Measurements from ENCODE around the gene TMEM258. TPM values are rescaled to one million over a fixed set of nuclear protein-coding genes. Genes with fewer than 3 reads are reported as not detected.

Gene TMEM258
- total and polyA plus RNA-seq, 2 of the 4 experiments (the other 2 are of a cell fraction): 107 to 280 TPM

GRCh38 chr11:61744181-61744580 is 48.2 kb downstream of the TMEM258 start:
- Histone ChIP-seq H4K20me1 (ENCODE audit: insufficient read depth, low read length) (no peaks in the 10 kb centered on the region), H3K4me3 (ENCODE audit: insufficient read depth, low read depth, low read length) (no peak overlapping the region), H3K9me1 (ENCODE audit: insufficient read depth, low read length) (no peaks in the 10 kb centered on the region), H2BK15ac (ENCODE audit: low read depth, low read length) (no peak overlapping the region), H3K36me3 (ENCODE audit: control insufficient read depth, insufficient read depth, low read length) (peaks cover 3% of the 10 kb centered on the region; the same call in 1 of the 2 replicates), H3K9me3 (ENCODE audit: control insufficient read depth, insufficient read depth, low read length) (no peaks in the 10 kb centered on the region), H2BK20ac (ENCODE audit: low read depth, low read length) (no peak overlapping the region), H2BK5ac (ENCODE audit: low read depth, low read length, poor library complexity, severe bottlenecking) (no peak overlapping the region), H3K23ac (ENCODE audit: low read depth, low read length) (no peak overlapping the region), H3K79me1 (ENCODE audit: low read depth in 1 of 2, low read length in 2 of 2) (no peaks in the 10 kb centered on the region), H4K91ac (ENCODE audit: insufficient read depth, low read depth, low read length) (no peak overlapping the region), H4K5ac (ENCODE audit: low read depth, low read length) (no peak overlapping the region), H2BK120ac (ENCODE audit: low read depth, low read length) (no peak overlapping the region), H3K27ac (ENCODE audit: insufficient read depth, low read length) (no peak overlapping the region), H4K8ac (ENCODE audit: low read depth in 2 of 2, low read length in 2 of 2) (no peak overlapping the region), H2AK5ac (ENCODE audit: low read depth, low read length) (no peak overlapping the region), H3K4ac (ENCODE audit: low read depth, low read length) (no peak overlapping the region), H2AK9ac (replicated peaks; ENCODE audit: low read depth, low read length, poor library complexity) (peak overlapping the region; percentile 42), H3K4me2 (ENCODE audit: low read depth, low read length) (no peak overlapping the region), H3K14ac (replicated peaks; ENCODE audit: low read depth, low read length) (no peak overlapping the region), H3K56ac (ENCODE audit: extremely low read depth, insufficient read depth, low read length) (no peak overlapping the region), H2AFZ (replicated peaks; ENCODE audit: low read length, poor library complexity) (no peak overlapping the region), H3K27me3 (ENCODE audit: control insufficient read depth, insufficient read depth, low read length) (no peaks in the 10 kb centered on the region; the same call in 1 of the 2 replicates), H3K4me1 (ENCODE audit: control insufficient read depth, insufficient read depth, low read length) (no peaks in the 10 kb centered on the region), H3K9ac (ENCODE audit: low read depth, low read length) (no peak overlapping the region), H3K18ac (ENCODE audit: low read depth, low read length) (no peak overlapping the region)
- ChIA-PET POLR2A (ENCODE audit: unreplicated experiment) (no interaction called here), CTCF (interaction anchor here (0.9 kb wide), 1 partner anchor 11 kb away, joined by 3 read pairs; no protein-coding TSS in a partner anchor)
- DNase-seq: peak; percentile 34
- no peak for ATAC-seq (ENCODE audit: low read depth)
- dilution Hi-C loops (cut with HindIII; ENCODE audit: low sequenced_read_pairs, unreplicated experiment) (no loop called here), in situ Hi-C loops (cut with MboI; ENCODE audit: low sequenced_read_pairs) (no loop called here), intact Hi-C loops (cut with micrococcal nuclease) (no loop called here)
- no TSS peak for BruUV-seq (replicated peaks)
- WGBS, 2 experiments (ENCODE audit: extremely low coverage in 2 of 2, insufficient read length in 1 of 2): 85% methylated on average over 17 of the region's 20 CpGs; no CpG with 5 or more reads in 1 of the 2 experiments
- TF ChIP-seq MAFK (IDR thresholded peaks at IDR 0.05; ENCODE audit: low read depth, low read length) (no peak), NFE2L2 (IDR thresholded peaks at IDR 0.05; ENCODE audit: low read depth, low read length) (no peak), BHLHE40 (IDR thresholded peaks at IDR 0.05; ENCODE audit: low read depth, low read length) (no peak), SMC3 (IDR thresholded peaks at IDR 0.05; ENCODE audit: low read depth, low read length) (no peak), USF2 (IDR thresholded peaks at IDR 0.05; ENCODE audit: low read depth, low read length) (no peak)

Data from IMR-90 (cell line).